Activated T-helper 9 cell treated with anti-CD3 and anti-CD28 coated beads, Interleukin-2, amount 50 U/mL, for 16 hours (primary cell): ENCODE measurements around the gene SHANK2.

Source experiments
- DNase-seq: peaks from one replicate; pipeline ENCODE4 v3.0.0-alpha.2; 2020; ENCODE audit warnings: low read depth

Gene SHANK2

GRCh38 chr11:71252269-71252769, at the start of gene SHANK2:
Gene SHANK2, minus strand, starts transcription at chr11:71252577. Its CDS starts 105,251 bp downstream, at chr11:71147326.
- DNase-seq = no peak

GRCh38 chr11:71301858-71302533, 49.6 kb upstream of the SHANK2 start:
- DNase-seq = no peak

- DNase-seq = no peak
Measured at GRCh38 chr11:71301046-71301857, 48.9 kb upstream of the SHANK2 start.

GRCh38 chr11:71300187-71300586, 47.8 kb upstream of the SHANK2 start:
- DNase-seq = no peak

- DNase-seq = no peak
Measured at GRCh38 chr11:71298761-71299181, 46.4 kb upstream of the SHANK2 start.

- DNase-seq = no peak
Measured at GRCh38 chr11:71298016-71298550, 45.7 kb upstream of the SHANK2 start.

- DNase-seq = no peak
Measured at GRCh38 chr11:71294846-71295600, 42.6 kb upstream of the SHANK2 start.

GRCh38 chr11:71293961-71294782, 41.8 kb upstream of the SHANK2 start:
- no peak for DNase-seq

GRCh38 chr11:71286701-71287643, 34.6 kb upstream of the SHANK2 start:
- no peak for DNase-seq

GRCh38 chr11:71285111-71285510, 32.7 kb upstream of the SHANK2 start:
- no peak for DNase-seq

GRCh38 chr11:71284525-71285092, 32.2 kb upstream of the SHANK2 start:
- DNase-seq = no peak

GRCh38 chr11:71283971-71284441, 31.6 kb upstream of the SHANK2 start:
- DNase-seq = no peak

- DNase-seq = no peak
Measured at GRCh38 chr11:71282581-71283351, 30.4 kb upstream of the SHANK2 start.

- DNase-seq = no peak
Measured at GRCh38 chr11:71281831-71282230, 29.5 kb upstream of the SHANK2 start.

- DNase-seq = no peak
Measured at GRCh38 chr11:71281204-71281603, 28.8 kb upstream of the SHANK2 start.

- no peak for DNase-seq
Measured at GRCh38 chr11:71279916-71280645, 27.7 kb upstream of the SHANK2 start.

- DNase-seq = no peak
Measured at GRCh38 chr11:71272161-71272560, 19.8 kb upstream of the SHANK2 start.
